Measurements from ENCODE around the gene ADPGK.
"Not testable (repeated sequence)": the region's sequence is repeated elsewhere in the genome, so short reads cannot be mapped to it uniquely, and the experiment has no call there.

DNA sequence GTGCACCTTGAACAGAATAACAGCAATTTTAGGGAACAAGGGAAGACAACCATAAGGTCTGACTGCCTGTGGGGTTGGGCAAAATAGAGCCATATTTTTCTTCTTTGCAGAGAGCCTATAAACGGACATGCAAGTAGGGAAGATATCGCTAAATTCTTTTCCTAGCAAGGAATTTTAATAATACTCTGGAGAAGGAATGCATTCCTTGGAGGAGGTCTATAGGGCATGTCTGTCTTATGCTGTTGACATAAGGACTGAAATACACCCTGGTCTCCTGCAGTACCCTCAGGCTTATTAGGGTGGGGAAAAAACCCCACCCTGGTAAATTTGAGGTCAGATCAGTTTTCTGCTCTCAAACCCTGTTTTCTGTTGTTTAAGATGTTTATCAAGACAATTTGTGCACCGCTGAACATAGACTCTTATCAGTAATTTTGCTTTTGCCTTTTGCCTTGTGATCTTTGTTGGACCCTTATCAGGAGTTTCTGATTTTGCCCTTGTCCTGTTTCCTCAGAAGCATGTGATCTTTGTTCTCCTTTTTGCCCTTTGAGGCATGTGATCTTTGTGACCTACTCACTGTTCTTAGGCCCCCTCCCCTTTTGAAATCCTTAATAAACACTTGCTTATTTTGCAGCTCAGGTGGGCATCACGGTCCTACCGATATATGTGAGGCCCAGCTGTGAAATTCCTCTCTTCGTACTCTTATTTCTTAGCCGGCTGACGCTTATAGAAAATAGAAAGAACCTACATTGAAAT is 74.8 kb downstream of the ADPGK start:
- TF ChIP-seq, protein P1, sequence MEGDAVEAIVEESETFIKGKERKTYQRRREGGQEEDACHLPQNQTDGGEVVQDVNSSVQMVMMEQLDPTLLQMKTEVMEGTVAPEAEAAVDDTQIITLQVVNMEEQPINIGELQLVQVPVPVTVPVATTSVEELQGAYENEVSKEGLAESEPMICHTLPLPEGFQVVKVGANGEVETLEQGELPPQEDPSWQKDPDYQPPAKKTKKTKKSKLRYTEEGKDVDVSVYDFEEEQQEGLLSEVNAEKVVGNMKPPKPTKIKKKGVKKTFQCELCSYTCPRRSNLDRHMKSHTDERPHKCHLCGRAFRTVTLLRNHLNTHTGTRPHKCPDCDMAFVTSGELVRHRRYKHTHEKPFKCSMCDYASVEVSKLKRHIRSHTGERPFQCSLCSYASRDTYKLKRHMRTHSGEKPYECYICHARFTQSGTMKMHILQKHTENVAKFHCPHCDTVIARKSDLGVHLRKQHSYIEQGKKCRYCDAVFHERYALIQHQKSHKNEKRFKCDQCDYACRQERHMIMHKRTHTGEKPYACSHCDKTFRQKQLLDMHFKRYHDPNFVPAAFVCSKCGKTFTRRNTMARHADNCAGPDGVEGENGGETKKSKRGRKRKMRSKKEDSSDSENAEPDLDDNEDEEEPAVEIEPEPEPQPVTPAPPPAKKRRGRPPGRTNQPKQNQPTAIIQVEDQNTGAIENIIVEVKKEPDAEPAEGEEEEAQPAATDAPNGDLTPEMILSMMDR (IDR thresholded peaks at IDR 0.05): not testable (repeated sequence)
- TF ChIP-seq POLR2A (IDR thresholded peaks at IDR 0.05): not testable (repeated sequence)
